H1 (cell line): ENCODE results near the gene SRPX. TPM values are rescaled to one million over a fixed set of nuclear protein-coding genes. Genes with fewer than 3 reads are reported as not detected.

Experiments used
- CTCF ChIA-PET: fragments of 300-600 bp; sonication (Branson Sonifier 250); formaldehyde crosslinking; loops from one replicate; lab custom pipeline; 2021; ENCODE audit not compliant: partially characterized antibody; lab: Charles Lee
- POLR2A ChIA-PET: fragments of 300-600 bp; sonication (Branson Sonifier 250); formaldehyde crosslinking; loops from one replicate; lab custom pipeline; 2021; ENCODE audit warnings: inconsistent platforms; ENCODE audit not compliant: partially characterized antibody; lab: Charles Lee
- DNase-seq, 2 experiments: peaks; one replicate each; pipeline versions ENCODE4 v3.0.0 to v3.0.0-alpha.2; 2010 to 2022; ENCODE audit warnings: low spot score in 2 of 2, low read depth in 1 of 2, mixed read lengths in 1 of 2
- FAIRE-seq: peaks from 2 replicates; lab custom pipeline; 2011; peaks lifted over from hg19 to GRCh38; lab: Jason Lieb, UNC
- H2AFZ ChIP-seq: 2 replicates; pipeline ENCODE4 v1.8.1; 2012; ENCODE audit warnings: low read length, inconsistent platforms
- H2AK5ac ChIP-seq: 2 replicates; pipeline ENCODE4 v1.6.1; 2013; ENCODE audit warnings: low read depth, low read length
- H2BK120ac ChIP-seq: replicated peaks from 2 replicates; pipeline ENCODE3; 2013; ENCODE audit warnings: low read depth, low read length, inconsistent platforms
- H2BK12ac ChIP-seq: 2 replicates; pipeline ENCODE4 v1.6.1; 2013; ENCODE audit warnings: low read depth, low read length
- H2BK15ac ChIP-seq: 2 replicates; pipeline ENCODE4 v1.6.1; 2013; ENCODE audit warnings: low read length
- H2BK20ac ChIP-seq: 2 replicates; pipeline ENCODE4 v1.6.1; 2013; ENCODE audit warnings: low read length
- H2BK5ac ChIP-seq: 2 replicates; pipeline ENCODE4 v1.6.1; 2013; ENCODE audit warnings: low read depth, low read length
- H3K14ac ChIP-seq: 2 replicates; pipeline ENCODE4 v1.6.1; 2013; ENCODE audit warnings: inconsistent platforms; ENCODE audit not compliant: insufficient read length
- H3K18ac ChIP-seq: 2 replicates; pipeline ENCODE4 v1.6.1; 2013; ENCODE audit warnings: low read length; ENCODE audit errors: extremely low read depth
- H3K23ac ChIP-seq: 2 replicates; pipeline ENCODE4 v1.6.1; 2013; ENCODE audit warnings: inconsistent platforms; ENCODE audit not compliant: insufficient read length
- H3K23me2 ChIP-seq: 2 replicates; pipeline ENCODE4 v1.6.1; 2013; ENCODE audit warnings: low read depth, low read length
- H3K27ac ChIP-seq: 2 replicates; pipeline ENCODE4 v1.6.1; 2011; ENCODE audit warnings: low read depth, low read length, inconsistent platforms
- H3K27me3 ChIP-seq, 4 experiments: replicated peaks in 1 of 4; 1 replicate in 1 of 4; 2 replicates in 3 of 4; pipeline versions ENCODE4 v1.6.1 to v1.8.1; 2011 to 2013; ENCODE audit warnings: low read length in 3 of 4, mild to moderate bottlenecking in 3 of 4, inconsistent platforms in 2 of 4, mixed read lengths in 2 of 4, moderate library complexity in 1 of 4; ENCODE audit not compliant: control insufficient read depth in 3 of 4, insufficient read depth in 3 of 4; ENCODE audit errors: extremely low read depth in 1 of 4
- H3K36me3 ChIP-seq, 4 experiments: 2 replicates each; pipeline versions ENCODE4 v1.6.1 to v1.8.1; 2011 to 2013; ENCODE audit warnings: mild to moderate bottlenecking in 4 of 4, low read length in 3 of 4, moderate library complexity in 2 of 4, control low read depth in 1 of 4, inconsistent platforms in 1 of 4; ENCODE audit not compliant: insufficient read depth in 4 of 4, control insufficient read depth in 2 of 4
- H3K4ac ChIP-seq: replicated peaks from 2 replicates; pipeline ENCODE3; 2013; ENCODE audit warnings: low read length, low read depth, mixed read lengths, inconsistent platforms; ENCODE audit not compliant: insufficient read length
- H3K4me1 ChIP-seq, 4 experiments: replicated peaks in 1 of 4; 1 replicate in 1 of 4; 2 replicates in 3 of 4; pipeline versions ENCODE4 v1.6.1 to v1.8.1; 2011 to 2013; ENCODE audit warnings: low read length in 3 of 4, inconsistent platforms in 2 of 4, mixed read lengths in 1 of 4; ENCODE audit not compliant: insufficient read depth in 4 of 4, control insufficient read depth in 3 of 4
- H3K4me2 ChIP-seq, 2 experiments: 2 replicates each; pipeline versions ENCODE4 v1.6.1 to v1.8.1; 2011 to 2013; ENCODE audit warnings: low read depth in 2 of 2, low read length in 2 of 2, control low read depth in 1 of 2, inconsistent platforms in 1 of 2, mild to moderate bottlenecking in 1 of 2; ENCODE audit not compliant: insufficient read depth in 1 of 2
- H3K4me3 ChIP-seq, 4 experiments: fragments of 200-600, 300-600 bp in 1 of 4; sonication (generic), shearing (Covaris generic), sonication (Bioruptor Twin) in 1 of 4; 2 replicates each; pipeline versions ENCODE4 v1.5.1 to v1.8.1; 2011 to 2016; ENCODE audit warnings: low read length in 4 of 4, low read depth in 3 of 4, control low read depth in 2 of 4, inconsistent platforms in 2 of 4, mild to moderate bottlenecking in 2 of 4, mixed read lengths in 1 of 4, moderate library complexity in 1 of 4; ENCODE audit not compliant: insufficient read depth in 2 of 4; ENCODE audit errors: extremely low read depth in 1 of 4
- H3K56ac ChIP-seq: replicated peaks from 2 replicates; pipeline ENCODE3; 2013; ENCODE audit warnings: low read depth, mild to moderate bottlenecking, mixed read lengths, low read length, inconsistent platforms; ENCODE audit not compliant: insufficient read length
- H3K79me1 ChIP-seq: 2 replicates; pipeline ENCODE4 v1.6.1; 2013; ENCODE audit warnings: low read depth, low read length, control low read depth
- H3K79me2 ChIP-seq, 2 experiments: 2 replicates each; pipeline versions ENCODE4 v1.6.1 to v1.8.1; 2012 to 2013; ENCODE audit warnings: low read length in 2 of 2, mild to moderate bottlenecking in 2 of 2, inconsistent platforms in 1 of 2; ENCODE audit not compliant: insufficient read depth in 2 of 2, control insufficient read depth in 1 of 2
- H3K9ac ChIP-seq, 4 experiments: replicated peaks in 1 of 4; 1 replicate in 1 of 4; 2 replicates in 3 of 4; pipeline versions ENCODE4 v1.6.1 to v1.8.1; 2011 to 2013; ENCODE audit warnings: low read depth in 3 of 4, low read length in 3 of 4, control low read depth in 2 of 4, mild to moderate bottlenecking in 2 of 4, moderate library complexity in 2 of 4, inconsistent platforms in 1 of 4; ENCODE audit errors: extremely low read depth in 1 of 4
- H3K9me3 ChIP-seq, 2 experiments: 2 replicates each; pipeline versions ENCODE4 v1.6.1 to v1.8.1; 2012 to 2013; ENCODE audit warnings: mild to moderate bottlenecking in 2 of 2, moderate library complexity in 2 of 2, control low read depth in 1 of 2, inconsistent platforms in 1 of 2, low read depth in 1 of 2, low read length in 1 of 2, mixed read lengths in 1 of 2; ENCODE audit not compliant: insufficient read depth in 2 of 2
- H4K20me1 ChIP-seq, 2 experiments: replicated peaks in 1 of 2; 2 replicates each; pipeline versions ENCODE3 to v1.8.1; 2011 to 2013; ENCODE audit warnings: inconsistent platforms in 2 of 2, low read length in 2 of 2, mild to moderate bottlenecking in 1 of 2; ENCODE audit not compliant: insufficient read depth in 2 of 2, control insufficient read depth in 1 of 2
- H4K5ac ChIP-seq: 2 replicates; pipeline ENCODE4 v1.6.1; 2013; ENCODE audit warnings: low read length, low read depth, mixed read lengths, inconsistent platforms; ENCODE audit not compliant: insufficient read length
- H4K8ac ChIP-seq: 2 replicates; pipeline ENCODE4 v1.8.0; 2013; ENCODE audit warnings: mild to moderate bottlenecking, moderate library complexity, low read length, inconsistent platforms; ENCODE audit not compliant: insufficient read depth; ENCODE audit errors: extremely low read depth
- H4K91ac ChIP-seq: replicated peaks from 2 replicates; pipeline ENCODE3; 2013; ENCODE audit warnings: low read length, mixed read lengths, inconsistent platforms; ENCODE audit not compliant: insufficient read length
- ASH2L ChIP-seq: fragments of 200-600, 300-600 bp; sonication (generic); IDR thresholded peaks from one replicate; pipeline ENCODE4 v1.7.1; 2017; ENCODE audit warnings: low read length
- BRCA1 ChIP-seq: IDR thresholded peaks from 2 replicates; pipeline ENCODE4 v1.6.1; 2012; ENCODE audit warnings: low read depth, low read length, improper control_type of control experiment
- CEBPB ChIP-seq: IDR thresholded peaks from 2 replicates; pipeline ENCODE4 v1.6.1; 2012; ENCODE audit warnings: low read depth, low read length
- CHD2 ChIP-seq: IDR thresholded peaks from 2 replicates; pipeline ENCODE4 v1.6.1; 2012; ENCODE audit warnings: low read length, improper control_type of control experiment
- CTBP2 ChIP-seq: IDR thresholded peaks from 2 replicates; pipeline ENCODE4 v1.7.0; 2011; ENCODE audit warnings: borderline replicate concordance, mild to moderate bottlenecking, moderate library complexity, mixed read lengths, low read length; ENCODE audit not compliant: insufficient read depth, insufficient read length
- GTF2F1 ChIP-seq: IDR thresholded peaks from 2 replicates; pipeline ENCODE4 v1.6.1; 2012; ENCODE audit warnings: low read depth, low read length, improper control_type of control experiment, borderline replicate concordance
- HDAC2 ChIP-seq, 2 experiments: fragments of 300-600 bp in 1 of 2; sonication (generic) in 1 of 2; IDR thresholded peaks; 2 replicates each; pipeline ENCODE4 v1.6.1; 2011 to 2012; ENCODE audit warnings: low read depth in 2 of 2, low read length in 2 of 2, mild to moderate bottlenecking in 2 of 2, moderate library complexity in 2 of 2, borderline replicate concordance in 1 of 2, inconsistent platforms in 1 of 2
- KDM1A ChIP-seq: fragments of 200-600, 300-600 bp; sonication (generic); IDR thresholded peaks from 2 replicates; pipeline ENCODE4 v1.7.1; 2016; ENCODE audit warnings: mild to moderate bottlenecking, low read length, borderline replicate concordance
- RFX5 ChIP-seq: IDR thresholded peaks from 2 replicates; pipeline ENCODE4 v1.6.1; 2011; ENCODE audit warnings: low read depth, low read length, improper control_type of control experiment, borderline replicate concordance
- SRF ChIP-seq: IDR thresholded peaks from 2 replicates; pipeline ENCODE4 v1.6.1; 2011; ENCODE audit warnings: mild to moderate bottlenecking, low read depth, low read length, moderate library complexity
- SUZ12 ChIP-seq: fragments of 200-600 bp; sonication (generic); IDR thresholded peaks from 2 replicates; pipeline ENCODE4 v1.6.1; 2012; ENCODE audit warnings: mild to moderate bottlenecking, inconsistent platforms, low read length, moderate library complexity, mixed read lengths
- YY1 ChIP-seq: IDR thresholded peaks from 2 replicates; pipeline ENCODE4 v1.6.1; 2011; ENCODE audit warnings: low read depth, mild to moderate bottlenecking, low read length
- WGBS, 2 experiments: shearing (Covaris generic) in 1 of 2; methylation state at CpG; one replicate each; pipeline versions ENCODE4 v1.1.6 to v1.1.7; 2013 to 2015; ENCODE audit warnings: low lambda C conversion rate in 2 of 2, mixed read lengths in 2 of 2, inconsistent platforms in 1 of 2, low coverage in 1 of 2, missing lambda C conversion rate in 1 of 2; ENCODE audit not compliant: insufficient replicate concordance in 2 of 2, insufficient coverage in 1 of 2, insufficient read length in 1 of 2; ENCODE audit errors: extremely low coverage in 1 of 2, missing lambda C conversion rate in 1 of 2; 5-methylcytosine and 5-hydroxymethylcytosine counted together
- polyA plus RNA-seq, 7 experiments: library from polyadenylated mRNA; depleted of rRNA in 3 of 7; stranded (reverse) in 5 of 7; unstranded in 2 of 7; fragments of >200 nt in 5 of 7; fragments of 200-250 nt in 2 of 7; gene quantifications; 1 replicate in 5 of 7; 2 replicates in 1 of 7; 4 replicates in 1 of 7; pipeline versions ENCODE4 v1.2.1 to v1.2.3, GENCODE V29; 2011 to 2013; ENCODE audit warnings: missing spikeins in 2 of 7, mixed read lengths in 2 of 7
- total RNA-seq: library from RNA; stranded (reverse); fragmentation: NEBNext Ultra II Directional; extraction: Animal tissue kit (Norgen Biotek cat#: 25700); gene quantifications from 2 replicates; pipeline ENCODE4 v1.2.1, GENCODE V29; 2021
- TF ChIP-seq, protein P1 (sequence below): IDR thresholded peaks from 2 replicates; pipeline ENCODE4 v1.6.1; 2011; ENCODE audit warnings: low read length, improper control_type of control experiment

The SRPX gene
- total and polyA plus RNA-seq, 2 of the 8 experiments (the other 6 are each of a cell fraction or from before 2014, with no cell fraction given) = 7.6 to 10.4 TPM

DNA sequence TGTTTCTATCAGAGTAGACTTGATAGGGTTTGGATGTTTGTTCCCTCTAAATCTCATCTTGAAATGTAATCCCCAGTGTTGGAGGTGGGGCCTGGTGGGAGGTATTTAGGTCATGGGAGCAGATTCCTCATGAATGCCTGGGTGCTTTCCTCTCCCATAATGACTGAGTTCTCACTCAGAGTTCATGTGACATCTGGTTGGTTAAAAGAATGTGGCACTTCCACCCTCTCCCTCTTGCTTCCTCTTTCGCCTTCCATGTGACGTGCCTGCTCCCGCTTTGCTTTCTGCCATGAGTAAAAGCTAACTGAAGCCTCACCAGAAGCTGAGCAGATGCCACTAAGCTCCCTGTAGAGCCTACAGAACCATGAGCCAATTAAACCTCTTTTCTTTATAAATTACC is 47.3 kb upstream of the SRPX start:
- Histone ChIP-seq H3K23ac (no peak overlapping the region), H3K4me1 (no peaks in the 10 kb centered on the region), H3K9ac (no peak overlapping the region), H3K4me3 (no peak overlapping the region), H3K9me3 (no peaks in the 10 kb centered on the region), H3K36me3 (no peaks in the 10 kb centered on the region), H2AK5ac (no peak overlapping the region), H3K4me2 (no peak overlapping the region), H2AFZ (no peak overlapping the region), H2BK20ac (no peak overlapping the region), H3K14ac (no peak overlapping the region), H3K18ac (no peak overlapping the region), H3K56ac (no peak overlapping the region), H3K79me2 (no peaks in the 10 kb centered on the region), H4K91ac (no peak overlapping the region), H2BK12ac (no peak overlapping the region), H2BK15ac (no peak overlapping the region), H3K27ac (no peak overlapping the region), H4K8ac (no peak overlapping the region), H3K79me1 (no peaks in the 10 kb centered on the region), H2BK120ac (no peak overlapping the region), H3K27me3 (no peaks in the 10 kb centered on the region), H4K20me1 (no peaks in the 10 kb centered on the region), H2BK5ac (no peak overlapping the region), H4K5ac (no peak overlapping the region), H3K23me2 (no peaks in the 10 kb centered on the region), H3K4ac (no peak overlapping the region)
- WGBS, 2 experiments = 100% methylated on average over 3 of the region's 3 CpGs; no CpG with 5 or more reads in 1 of the 2 experiments
- ChIA-PET POLR2A (no interaction called here), CTCF (interaction anchor here (1.5 to 2.1 kb wide), 2 partner anchors 14 to 26 kb away, joined by 3 to 7 read pairs; no protein-coding TSS in a partner anchor)
- DNase-seq (no peak), FAIRE-seq (no peak)
- TF ChIP-seq GTF2F1 (no peak), CEBPB (no peak), ASH2L (no peak), HDAC2 (IDR thresholded peaks at IDR 0.05; ENCODE audit: borderline replicate concordance in 1 of 2, low read depth in 2 of 2, low read length in 2 of 2) (no peak), RFX5 (no peak), CTBP2 (no peak), YY1 (no peak), SRF (no peak), KDM1A (no peak), SUZ12 (no peak), CHD2 (no peak), BRCA1 (no peak)
- TF ChIP-seq, protein P1, sequence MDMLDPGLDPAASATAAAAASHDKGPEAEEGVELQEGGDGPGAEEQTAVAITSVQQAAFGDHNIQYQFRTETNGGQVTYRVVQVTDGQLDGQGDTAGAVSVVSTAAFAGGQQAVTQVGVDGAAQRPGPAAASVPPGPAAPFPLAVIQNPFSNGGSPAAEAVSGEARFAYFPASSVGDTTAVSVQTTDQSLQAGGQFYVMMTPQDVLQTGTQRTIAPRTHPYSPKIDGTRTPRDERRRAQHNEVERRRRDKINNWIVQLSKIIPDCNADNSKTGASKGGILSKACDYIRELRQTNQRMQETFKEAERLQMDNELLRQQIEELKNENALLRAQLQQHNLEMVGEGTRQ = no peak
